Naive B cell (primary cell): ENCODE results near the gene ENTPD8. TPM values are rescaled to one million over a fixed set of nuclear protein-coding genes. Genes with fewer than 3 reads are reported as not detected.

Source experiments
- ATAC-seq, 2 donors: fragments of 150-1000 bp; cut with Tn5 transposase; 2 replicates each; pipeline ENCODE4 v1.10.0; 2021; ENCODE audit warnings: low read depth in 2 of 2, mild to moderate bottlenecking in 2 of 2, moderate library complexity in 2 of 2
- DNase-seq: peaks from one replicate; pipeline ENCODE4 v3.0.0; 2022
- H3K27ac Mint-ChIP-seq, 6 donors: one replicate each; pipeline ENCODE4 v1.8.0; 2020 to 2022; ENCODE audit warnings: mild to moderate bottlenecking in 6 of 6, mixed read lengths in 6 of 6, moderate library complexity in 5 of 6, inconsistent platforms in 2 of 6
- H3K27me3 Mint-ChIP-seq, 3 donors: one replicate each; pipeline ENCODE4 v1.8.0; 2021 to 2022; ENCODE audit warnings: mixed read lengths in 3 of 3, mild to moderate bottlenecking in 1 of 3
- H3K36me3 Mint-ChIP-seq, 2 donors: one replicate each; pipeline ENCODE4 v1.8.0; 2020 to 2022; ENCODE audit warnings: mixed read lengths in 2 of 2, inconsistent platforms in 1 of 2, mild to moderate bottlenecking in 1 of 2
- H3K4me1 Mint-ChIP-seq, 3 donors: one replicate each; pipeline ENCODE4 v1.8.0; 2020 to 2022; ENCODE audit warnings: mixed read lengths in 3 of 3, inconsistent platforms in 1 of 3, mild to moderate bottlenecking in 1 of 3, moderate library complexity in 1 of 3
- H3K4me3 Mint-ChIP-seq, 8 donors: one replicate each; pipeline ENCODE4 v1.8.0; 2020 to 2022; ENCODE audit warnings: mild to moderate bottlenecking in 8 of 8, mixed read lengths in 8 of 8, moderate library complexity in 8 of 8, inconsistent platforms in 2 of 8
- H3K9me3 Mint-ChIP-seq, 7 donors: one replicate each; pipeline ENCODE4 v1.8.0; 2020 to 2022; ENCODE audit warnings: mixed read lengths in 7 of 7, mild to moderate bottlenecking in 5 of 7, inconsistent platforms in 2 of 7, moderate library complexity in 1 of 7
- polyA plus RNA-seq, 6 donors: library from polyadenylated mRNA; unstranded; fragments of 300-500 nt; fragmentation: Illumina TruSeq; gene quantifications; one replicate each; pipeline ENCODE4 v1.2.3, GENCODE V29; 2021; ENCODE audit warnings: low read depth in 6 of 6

The ENTPD8 gene
- polyA plus RNA-seq, 6 donors from 2014 or later = not detected

- DNase-seq = no peak
Observed at GRCh38 chr9:137459601-137460362, 18.6 kb upstream of the ENTPD8 start.

GRCh38 chr9:137459152-137459600 is 18.0 kb upstream of the ENTPD8 start, which contains the start of gene NSMF:
NSMF (minus strand) TSS chr9:137459334; CDS start chr9:137459102, 232 bp downstream.
- peaks cover 12 to 22% (median 19%) of the 10 kb centered on the region in 3 donors for H3K4me1 Mint-ChIP-seq
- H3K9me3 Mint-ChIP-seq = no peaks in the 10 kb centered on the region
- DNase-seq = peak; percentile 96
- peak; percentile 45 to 57 for ATAC-seq
- no peaks in the 10 kb centered on the region for H3K36me3 Mint-ChIP-seq
- peak within 1 kb of the TSS; percentile 61 to 92 (median 88) for H3K27ac Mint-ChIP-seq
- H3K4me3 Mint-ChIP-seq = peak within 1 kb of the TSS; percentile 44 to 84 (median 64)
- H3K27me3 Mint-ChIP-seq = no peaks in the 10 kb centered on the region

More at GRCh38 chr9:137459601-137460362, 18.6 kb upstream of the ENTPD8 start:
- Mint-ChIP-seq H3K4me3 (peak overlapping the region; percentile 44 to 84 (median 68)), H3K9me3 (no peaks in the 10 kb centered on the region), H3K4me1 (peaks cover 6 to 16% (median 16%) of the 10 kb centered on the region in 3 donors), H3K36me3 (no peaks in the 10 kb centered on the region), H3K27me3 (no peaks in the 10 kb centered on the region), H3K27ac (peak overlapping the region; percentile 61 to 92 (median 88))
- ATAC-seq = no peak

- DNase-seq (no peak), ATAC-seq (peak; percentile 5 to 9)
- Mint-ChIP-seq H3K4me1 (peaks cover 12 to 23% (median 23%) of the 10 kb centered on the region in 3 donors), H3K27ac (no peak overlapping the region), H3K36me3 (no peaks in the 10 kb centered on the region), H3K27me3 (no peaks in the 10 kb centered on the region), H3K4me3 (peak overlapping the region in 4 of 8 donors; percentile 20 to 63 (median 56)), H3K9me3 (no peaks in the 10 kb centered on the region)
Observed at GRCh38 chr9:137458194-137459151, 17.3 kb upstream of the ENTPD8 start.

GRCh38 chr9:137457406-137458193 is 16.4 kb upstream of the ENTPD8 start:
- peak overlapping the region; percentile 21 to 81 (median 68) for H3K4me3 Mint-ChIP-seq
- peaks cover 12 to 23% (median 17%) of the 10 kb centered on the region in 3 donors for H3K4me1 Mint-ChIP-seq
- ATAC-seq (no peak), DNase-seq (no peak)
- H3K9me3 Mint-ChIP-seq = no peaks in the 10 kb centered on the region
- peak overlapping the region in 1 of 6 donors; percentile 56 for H3K27ac Mint-ChIP-seq
- H3K36me3 Mint-ChIP-seq = no peaks in the 10 kb centered on the region
- no peaks in the 10 kb centered on the region for H3K27me3 Mint-ChIP-seq

GRCh38 chr9:137456864-137457405 is 15.8 kb upstream of the ENTPD8 start:
- Mint-ChIP-seq H3K27me3 (no peaks in the 10 kb centered on the region), H3K4me1 (peaks cover 17 to 23% (median 21%) of the 10 kb centered on the region in 3 donors), H3K36me3 (no peaks in the 10 kb centered on the region), H3K4me3 (peak overlapping the region in 3 of 8 donors; percentile 18 to 76 (median 67)), H3K27ac (peak overlapping the region in 1 of 6 donors; percentile 41), H3K9me3 (peaks cover 0 to 1% (median 0%) of the 10 kb centered on the region in 7 donors)
- ATAC-seq (no peak), DNase-seq (no peak)

- H3K36me3 Mint-ChIP-seq = no peaks in the 10 kb centered on the region
- H3K27ac Mint-ChIP-seq = peak overlapping the region in 2 of 6 donors; percentile 78 to 82
- H3K27me3 Mint-ChIP-seq = no peaks in the 10 kb centered on the region
- peaks cover 22 to 25% (median 23%) of the 10 kb centered on the region in 3 donors for H3K4me1 Mint-ChIP-seq
- H3K4me3 Mint-ChIP-seq = peak overlapping the region in 6 of 8 donors; percentile 18 to 76 (median 56)
- H3K9me3 Mint-ChIP-seq = peaks cover 0 to 1% (median 0%) of the 10 kb centered on the region in 7 donors
- ATAC-seq (no peak), DNase-seq (no peak)
Observed at GRCh38 chr9:137456061-137456863, 15.1 kb upstream of the ENTPD8 start.

GRCh38 chr9:137455359-137455991 is 14.3 kb upstream of the ENTPD8 start:
- H3K27me3 Mint-ChIP-seq = no peaks in the 10 kb centered on the region
- DNase-seq (no peak), ATAC-seq (no peak)
- H3K27ac Mint-ChIP-seq = peak overlapping the region in 2 of 6 donors; percentile 42 to 78
- no peaks in the 10 kb centered on the region for H3K36me3 Mint-ChIP-seq
- H3K4me3 Mint-ChIP-seq = peak overlapping the region in 7 of 8 donors; percentile 39 to 85 (median 69)
- H3K9me3 Mint-ChIP-seq = peaks cover 0 to 1% (median 0%) of the 10 kb centered on the region in 7 donors
- H3K4me1 Mint-ChIP-seq = peaks cover 23 to 27% (median 26%) of the 10 kb centered on the region in 3 donors

- peaks cover 0 to 1% (median 0%) of the 10 kb centered on the region in 7 donors for H3K9me3 Mint-ChIP-seq
- no peak for DNase-seq
Observed at GRCh38 chr9:137454597-137455358, 13.6 kb upstream of the ENTPD8 start.

GRCh38 chr9:137454145-137454596 is 13.0 kb upstream of the ENTPD8 start:
- peak overlapping the region; percentile 76 to 89 (median 80) for H3K4me3 Mint-ChIP-seq
- no peaks in the 10 kb centered on the region for H3K36me3 Mint-ChIP-seq
- peak; percentile 43 to 44 for ATAC-seq
- H3K27ac Mint-ChIP-seq = peak overlapping the region; percentile 43 to 94 (median 64)
- H3K4me1 Mint-ChIP-seq = peaks cover 17 to 26% (median 22%) of the 10 kb centered on the region in 3 donors
- no peaks in the 10 kb centered on the region for H3K27me3 Mint-ChIP-seq
- DNase-seq = peak; percentile 63
- H3K9me3 Mint-ChIP-seq = peaks cover 0 to 1% (median 0%) of the 10 kb centered on the region in 7 donors

More at GRCh38 chr9:137454597-137455358, 13.6 kb upstream of the ENTPD8 start:
- Mint-ChIP-seq H3K27me3 (no peaks in the 10 kb centered on the region), H3K4me3 (peak overlapping the region; percentile 76 to 89 (median 80)), H3K27ac (peak overlapping the region in 5 of 6 donors; percentile 53 to 94 (median 69)), H3K36me3 (no peaks in the 10 kb centered on the region), H3K4me1 (peaks cover 20 to 26% (median 26%) of the 10 kb centered on the region in 3 donors)
- no peak for ATAC-seq

GRCh38 chr9:137453643-137454081 is 12.5 kb upstream of the ENTPD8 start:
- no peaks in the 10 kb centered on the region for H3K36me3 Mint-ChIP-seq
- peaks cover 17 to 26% (median 22%) of the 10 kb centered on the region in 3 donors for H3K4me1 Mint-ChIP-seq

More at GRCh38 chr9:137453643-137454081, 12.5 kb upstream of the ENTPD8 start:
- Mint-ChIP-seq H3K9me3 (peaks cover 0 to 1% (median 0%) of the 10 kb centered on the region in 7 donors), H3K4me3 (peak overlapping the region; percentile 60 to 93 (median 75)), H3K27ac (peak overlapping the region in 5 of 6 donors; percentile 24 to 88 (median 83)), H3K27me3 (no peaks in the 10 kb centered on the region)
- DNase-seq = peak; percentile 64
- peak; percentile 81 to 84 for ATAC-seq
